NCI-H1417 (cell line): ENCODE data around the gene PPEF1.

Source experiments
- DNase-seq, 3 experiments: peaks; one replicate each; lab custom pipeline; 2025; lab: John Stamatoyannopoulos, UW

The PPEF1 gene, protein sequence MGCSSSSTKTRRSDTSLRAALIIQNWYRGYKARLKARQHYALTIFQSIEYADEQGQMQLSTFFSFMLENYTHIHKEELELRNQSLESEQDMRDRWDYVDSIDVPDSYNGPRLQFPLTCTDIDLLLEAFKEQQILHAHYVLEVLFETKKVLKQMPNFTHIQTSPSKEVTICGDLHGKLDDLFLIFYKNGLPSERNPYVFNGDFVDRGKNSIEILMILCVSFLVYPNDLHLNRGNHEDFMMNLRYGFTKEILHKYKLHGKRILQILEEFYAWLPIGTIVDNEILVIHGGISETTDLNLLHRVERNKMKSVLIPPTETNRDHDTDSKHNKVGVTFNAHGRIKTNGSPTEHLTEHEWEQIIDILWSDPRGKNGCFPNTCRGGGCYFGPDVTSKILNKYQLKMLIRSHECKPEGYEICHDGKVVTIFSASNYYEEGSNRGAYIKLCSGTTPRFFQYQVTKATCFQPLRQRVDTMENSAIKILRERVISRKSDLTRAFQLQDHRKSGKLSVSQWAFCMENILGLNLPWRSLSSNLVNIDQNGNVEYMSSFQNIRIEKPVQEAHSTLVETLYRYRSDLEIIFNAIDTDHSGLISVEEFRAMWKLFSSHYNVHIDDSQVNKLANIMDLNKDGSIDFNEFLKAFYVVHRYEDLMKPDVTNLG

DNA sequence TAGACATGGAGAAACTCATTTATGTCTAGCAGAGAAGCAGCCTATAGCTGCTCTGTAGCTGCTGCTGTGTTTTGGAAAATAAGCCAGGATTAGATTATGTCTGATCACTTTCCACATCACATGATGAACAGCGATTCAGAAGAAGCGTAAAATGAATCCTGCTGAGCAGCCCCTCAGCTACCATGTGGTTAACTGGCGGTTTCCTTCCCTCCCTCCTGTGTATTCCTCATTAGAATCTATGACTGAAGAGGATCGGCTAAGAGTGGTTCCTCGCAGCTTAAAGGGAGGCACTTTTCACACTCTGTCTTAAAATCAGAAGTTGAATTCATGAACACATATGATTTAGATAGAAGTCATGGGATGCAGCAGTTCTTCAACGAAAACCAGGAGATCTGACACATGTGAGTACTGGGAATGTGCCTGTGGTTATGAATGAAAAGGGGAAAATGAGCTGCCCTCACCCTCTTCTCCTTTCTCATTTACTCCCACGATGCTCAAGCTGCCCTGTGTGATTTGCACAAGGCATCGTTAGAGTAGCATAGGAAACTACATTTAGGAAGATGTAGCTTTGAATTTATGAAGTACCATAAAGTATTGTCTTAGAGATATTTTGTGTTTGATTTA, at the start of gene PPEF1:
PPEF1 (plus strand) TSS at position 220 of the 624 bp plus-strand sequence; CDS start at position 356, 136 bp downstream.
- peak in 2 of 3 experiments; percentile 18 to 58 for DNase-seq

DNA sequence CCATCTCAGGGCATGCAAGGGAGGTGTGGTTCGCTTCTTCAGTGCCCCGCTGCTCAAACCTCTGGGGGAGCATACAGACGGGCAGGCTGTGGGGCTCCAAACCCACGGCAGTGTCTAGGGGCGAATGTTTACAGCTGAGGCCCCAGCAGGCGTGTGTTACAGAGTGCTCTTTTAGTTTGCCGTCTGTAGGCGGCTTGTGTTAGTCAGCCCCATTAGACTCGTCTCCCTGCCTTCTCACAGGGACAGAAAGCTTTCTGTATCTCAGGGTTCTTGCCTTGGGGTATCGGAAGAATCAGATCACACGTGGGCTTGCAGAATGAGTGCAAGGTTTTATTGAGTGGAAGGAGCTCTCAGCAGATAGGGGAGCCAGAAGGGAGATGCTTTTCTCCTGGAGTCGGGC, 46.2 kb upstream of the PPEF1 start:
- no peak for DNase-seq

DNA sequence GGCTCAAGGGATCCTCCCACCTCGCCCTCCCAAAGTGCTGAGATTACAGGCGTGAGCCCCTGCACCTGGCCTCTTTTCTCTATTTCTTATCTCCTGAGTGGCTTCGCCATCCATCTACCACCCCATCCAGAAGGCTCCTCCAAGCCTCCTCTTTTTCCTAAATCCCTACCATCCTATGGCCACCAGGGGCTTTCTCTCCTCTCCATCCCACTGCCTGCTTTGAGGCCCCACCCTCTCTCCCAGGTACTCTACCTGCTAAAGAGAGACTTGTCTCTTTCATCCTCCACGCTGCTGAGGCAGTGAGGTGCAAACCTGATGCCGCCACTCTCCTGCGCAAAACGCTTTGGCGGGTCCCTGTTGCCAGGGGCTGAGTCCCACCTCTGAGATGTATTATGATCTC, 42.5 kb upstream of the PPEF1 start:
- no peak for DNase-seq

DNA sequence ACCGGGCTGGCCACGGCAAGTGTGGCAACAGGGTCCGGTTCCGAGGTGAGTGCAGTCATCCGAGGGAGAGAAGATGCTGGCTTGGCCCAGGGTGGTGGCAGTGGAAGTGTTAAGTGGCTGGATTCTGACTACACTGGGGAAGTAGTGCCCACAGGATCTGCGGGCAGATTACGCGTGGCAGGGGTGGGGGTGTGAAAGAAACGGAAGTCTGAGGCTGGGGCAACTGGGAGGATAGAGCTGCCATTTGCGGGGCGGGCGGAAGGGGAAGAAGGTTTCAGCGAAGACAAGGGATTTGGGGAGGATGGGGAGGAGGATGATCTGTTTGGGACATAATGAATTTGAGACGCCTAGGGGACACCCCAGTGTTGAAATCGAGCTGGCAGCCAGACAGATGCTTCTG, 40.8 kb upstream of the PPEF1 start:
- no peak for DNase-seq

DNA sequence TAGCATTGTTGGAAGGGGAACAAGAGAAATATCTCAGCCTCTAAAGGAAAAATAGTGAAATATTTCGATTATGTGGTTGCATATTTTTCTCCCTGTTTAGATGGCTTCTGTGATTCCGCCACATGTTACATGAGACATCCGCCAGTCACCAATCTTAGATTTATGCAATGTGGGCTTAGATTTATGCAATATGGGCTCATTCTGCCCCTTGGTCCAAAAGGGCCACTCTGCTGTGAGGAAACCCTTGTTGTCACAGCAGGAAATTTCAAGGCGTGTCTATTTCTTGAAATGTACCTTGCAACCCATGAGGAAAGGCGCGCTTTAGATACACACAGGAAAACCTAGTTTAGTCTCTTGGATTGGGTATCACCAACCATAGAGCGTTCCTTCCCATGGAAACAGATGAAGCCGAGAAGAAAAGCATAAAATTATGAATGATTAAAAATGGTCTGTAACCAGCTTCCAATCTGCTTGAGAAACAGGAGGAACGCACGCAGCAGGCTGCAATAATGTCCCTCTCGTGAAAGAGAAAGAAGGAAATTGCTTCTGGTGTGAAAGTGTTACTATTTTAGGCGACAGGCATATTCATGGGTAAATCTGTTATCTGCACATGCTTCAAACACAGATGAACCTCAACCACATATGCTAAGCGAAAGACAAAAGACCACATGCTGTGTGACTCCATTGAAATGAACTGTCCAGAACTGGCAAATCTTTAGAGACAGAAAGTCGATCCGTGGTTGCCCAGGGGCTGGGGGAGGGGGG, 39.2 kb upstream of the PPEF1 start:
- peak in 2 of 3 experiments; percentile 54 to 81 for DNase-seq

DNA sequence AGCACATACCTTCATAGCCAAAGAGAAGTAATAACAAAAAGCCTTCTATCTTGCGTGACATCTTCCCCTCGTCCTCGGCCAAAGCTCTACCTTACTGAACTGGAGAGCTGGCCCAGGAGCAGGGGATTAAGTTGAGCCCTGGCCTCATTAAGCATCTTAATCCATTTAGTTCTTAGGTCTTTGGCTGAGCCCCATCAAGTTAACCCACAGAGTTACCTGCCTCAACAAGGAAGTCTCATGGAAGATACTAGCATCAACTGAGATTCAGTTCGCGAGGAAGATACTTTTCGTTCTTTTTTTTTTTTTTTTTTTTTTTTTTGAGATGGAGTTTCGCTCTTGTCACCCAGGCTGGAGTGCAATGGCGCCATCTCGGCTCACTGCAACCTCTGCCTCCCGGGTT, 35.4 kb upstream of the PPEF1 start, which contains the start of gene RS1:
RS1 (minus strand) TSS at position 101 of the 400 bp plus-strand sequence; CDS start at position 61, 40 bp downstream.
- DNase-seq, result no peak

DNA sequence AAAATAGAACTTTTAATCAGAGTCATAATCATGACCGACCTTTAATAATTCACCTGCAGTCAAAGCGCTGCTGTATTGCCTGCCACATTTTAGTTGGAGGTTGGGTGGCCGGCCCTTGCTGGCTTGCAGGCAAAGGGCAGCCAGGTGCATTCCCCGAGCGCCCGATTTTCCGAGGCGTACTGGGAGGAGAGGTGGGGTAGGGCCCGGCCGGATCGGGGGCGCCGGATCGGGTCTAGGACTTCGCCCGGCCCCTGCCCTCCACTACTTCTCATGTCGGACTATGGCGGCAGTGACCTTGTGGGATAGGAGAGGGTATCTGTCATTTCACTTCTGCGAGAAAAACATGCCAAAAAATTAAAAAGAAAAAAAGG, 33.0 kb upstream of the PPEF1 start:
- DNase-seq, result no peak

DNA sequence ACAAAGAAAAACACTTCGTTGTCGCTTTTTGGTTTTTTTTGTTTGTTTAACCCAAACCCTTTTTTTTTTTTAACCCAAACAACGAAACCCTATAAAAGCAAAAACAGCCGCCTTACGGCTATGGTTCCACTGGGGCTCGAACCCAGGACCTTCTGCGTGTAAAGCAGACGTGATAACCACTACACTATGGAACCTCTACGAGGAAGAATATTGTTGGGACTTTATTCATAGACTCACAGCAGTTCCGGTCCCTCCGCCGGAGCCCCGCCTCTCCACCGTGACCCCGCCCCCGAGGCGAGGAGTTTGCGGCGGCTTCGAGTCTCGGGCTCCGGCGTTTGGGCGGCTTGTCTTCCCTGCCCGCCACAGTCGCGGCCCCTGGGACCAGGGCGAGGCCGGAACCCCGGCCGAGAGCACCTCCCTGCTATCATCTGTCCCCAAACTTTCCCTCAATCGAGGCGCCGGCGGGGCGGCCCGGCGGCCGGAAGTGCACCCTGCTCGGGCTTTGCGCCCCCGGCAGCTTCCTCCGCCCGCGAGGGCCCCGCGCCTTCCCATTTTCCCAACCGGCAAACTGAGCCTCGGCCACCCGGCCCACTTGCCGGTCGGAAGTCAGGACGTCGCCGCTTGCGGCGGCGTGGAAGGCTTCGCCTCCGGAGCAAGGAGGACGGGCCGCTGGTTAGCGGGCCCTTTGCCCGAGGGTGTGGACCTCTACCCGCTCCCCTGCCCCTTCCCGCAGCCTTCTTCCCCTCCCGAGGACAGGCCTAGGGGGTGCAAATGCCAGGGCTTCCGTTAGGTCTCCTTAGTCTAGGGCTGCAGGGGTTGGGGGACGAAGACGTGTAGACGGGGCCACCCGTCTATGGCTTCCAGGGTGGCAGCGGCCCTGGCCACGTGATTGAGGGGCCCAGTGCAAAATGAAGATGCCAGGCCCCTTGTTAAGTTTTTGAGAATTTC, 32.4 kb upstream of the PPEF1 start:
- peak; percentile 80 to 96 (median 88) for DNase-seq

DNA sequence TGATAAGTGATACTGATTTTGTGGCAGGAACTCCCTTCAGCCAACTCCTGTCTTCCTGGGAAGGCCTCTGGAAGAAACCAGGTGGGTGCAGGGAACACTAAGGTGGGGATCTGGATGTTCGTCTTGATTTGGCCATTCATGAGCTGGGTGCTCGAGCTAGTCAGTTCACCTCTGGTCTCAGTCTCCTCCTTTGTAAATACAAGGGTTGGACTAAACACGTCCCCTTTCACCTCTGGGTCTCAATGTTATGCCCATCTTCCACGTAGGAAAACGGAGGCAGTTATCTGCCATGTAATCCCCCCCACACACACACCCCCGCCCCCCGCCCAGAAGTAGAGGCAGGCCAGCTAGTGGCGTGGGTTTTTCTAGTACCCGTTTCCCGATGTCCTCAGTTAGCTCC, 31.4 kb upstream of the PPEF1 start:
- DNase-seq, result no peak

DNA sequence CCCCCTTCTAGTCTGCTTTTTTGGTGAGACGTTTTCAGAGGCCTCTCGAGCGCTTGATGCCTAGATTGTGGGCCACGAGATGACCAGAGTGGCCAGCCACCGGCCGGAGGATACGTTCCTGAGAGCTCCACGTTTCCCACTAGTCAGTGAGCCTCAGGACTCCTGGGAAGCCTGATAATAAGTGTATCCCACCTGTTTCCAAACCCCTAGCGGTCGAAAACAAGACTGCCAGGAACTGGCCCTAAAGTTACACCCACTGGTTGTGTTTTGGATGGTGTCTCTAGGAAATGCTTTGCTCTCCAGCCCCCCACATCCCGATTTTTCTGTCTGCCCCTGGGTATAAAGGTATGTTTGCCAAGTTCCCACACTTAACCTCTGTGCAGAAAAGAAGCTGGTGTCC, 31.0 kb upstream of the PPEF1 start:
- no peak for DNase-seq

DNA sequence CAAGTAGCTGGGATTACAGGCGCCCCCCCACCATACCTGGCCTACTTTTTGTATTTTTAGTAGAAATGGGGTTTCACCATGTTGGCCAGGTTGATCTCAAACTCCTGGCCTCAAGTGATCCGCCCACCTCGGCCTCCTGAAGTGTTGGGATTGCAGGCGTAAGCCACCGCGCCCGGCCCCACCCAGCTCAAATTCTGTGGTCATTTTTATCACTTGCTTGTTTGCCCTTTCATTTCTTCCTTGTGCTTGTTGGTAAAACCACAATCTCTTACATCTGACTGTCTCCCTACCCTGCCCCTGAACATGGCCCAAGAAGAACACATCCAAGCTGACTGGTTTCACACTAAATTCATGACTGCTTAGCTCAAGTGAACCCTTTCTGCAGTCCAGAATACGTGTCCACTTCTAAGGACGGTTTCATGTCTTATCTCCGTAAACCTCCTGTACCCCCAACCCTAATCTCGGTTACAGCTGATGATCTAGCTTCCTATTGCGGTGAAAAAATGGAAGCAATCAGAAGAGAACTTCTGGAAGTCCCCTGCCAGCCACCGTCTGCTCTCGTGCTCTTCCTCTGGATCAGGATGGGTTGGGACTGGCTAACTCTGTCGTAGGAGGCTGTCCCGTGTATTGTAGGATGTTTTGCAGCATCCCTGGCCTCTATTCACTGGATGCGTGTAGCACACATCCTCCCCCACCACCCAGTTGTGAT, 30.1 kb upstream of the PPEF1 start:
- DNase-seq, result no peak

DNA sequence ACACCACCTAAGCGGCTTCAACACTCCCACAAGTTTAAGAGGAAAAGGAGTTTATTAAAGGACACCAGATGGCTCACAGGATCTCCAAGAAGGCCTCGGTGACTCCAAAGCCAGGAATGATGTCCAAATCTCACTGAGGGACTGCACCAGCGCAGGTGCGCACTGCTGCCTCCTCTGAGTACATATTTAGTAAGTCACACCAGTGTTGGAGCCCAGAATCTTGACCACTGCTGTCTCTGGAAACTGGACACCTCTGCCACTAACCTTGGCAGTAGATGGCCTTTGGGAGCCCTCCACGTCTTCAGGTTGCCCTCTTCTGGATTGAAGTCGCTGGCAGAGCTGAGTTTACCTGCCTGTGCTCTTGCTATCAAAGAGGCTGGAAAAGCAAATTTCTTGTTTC, 25.4 kb upstream of the PPEF1 start:
- DNase-seq, result no peak

DNA sequence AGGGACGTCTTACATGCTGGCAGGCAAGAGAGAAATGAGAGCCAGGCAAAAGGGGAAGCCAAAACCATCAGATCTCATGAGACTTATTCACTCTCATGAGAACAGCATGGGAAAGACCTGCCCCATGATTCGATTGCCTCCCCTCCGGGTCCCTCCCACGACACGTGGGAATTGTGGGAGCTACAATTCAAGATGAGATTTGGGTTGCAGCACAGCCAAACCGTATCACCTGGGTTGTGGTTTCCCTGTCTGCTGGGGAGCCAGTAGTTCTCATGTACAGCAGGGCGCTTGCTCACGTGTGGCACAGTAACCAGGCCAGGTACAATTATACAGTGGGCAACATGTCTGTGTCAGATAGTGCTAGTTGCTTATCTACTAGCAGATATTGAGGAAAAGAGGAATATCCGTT, 24.5 kb upstream of the PPEF1 start:
- DNase-seq, result no peak

DNA sequence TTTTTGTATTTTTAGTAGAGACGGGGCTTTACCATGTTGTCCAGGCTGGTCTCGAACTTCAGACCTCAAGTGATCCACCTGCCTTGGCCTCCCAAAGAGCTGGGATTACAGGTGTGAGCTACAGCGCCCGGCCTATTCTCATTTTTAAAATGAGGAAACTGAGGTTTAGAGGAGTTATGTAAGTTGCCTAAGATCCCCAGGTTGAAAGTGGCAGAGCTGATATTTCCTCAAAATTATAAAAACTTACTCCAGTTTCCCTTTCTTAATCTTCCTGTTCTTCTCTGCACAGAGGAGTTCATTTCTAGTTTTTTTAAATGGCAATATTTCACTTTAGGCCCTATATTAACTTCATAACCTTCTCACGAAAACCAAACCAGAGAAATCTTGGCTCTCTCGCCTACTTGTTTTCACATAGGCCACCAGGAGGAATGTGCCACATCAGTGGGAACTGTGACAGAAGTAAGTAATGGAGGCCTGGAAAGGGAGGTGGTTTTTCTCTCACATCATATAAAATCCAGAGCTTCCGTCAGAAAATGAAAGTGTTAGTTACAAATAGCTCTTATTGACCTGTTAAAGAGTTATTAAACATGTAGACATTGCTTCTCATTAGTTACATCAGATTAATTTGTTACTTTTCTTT, 19.5 kb upstream of the PPEF1 start:
- no peak for DNase-seq

DNA sequence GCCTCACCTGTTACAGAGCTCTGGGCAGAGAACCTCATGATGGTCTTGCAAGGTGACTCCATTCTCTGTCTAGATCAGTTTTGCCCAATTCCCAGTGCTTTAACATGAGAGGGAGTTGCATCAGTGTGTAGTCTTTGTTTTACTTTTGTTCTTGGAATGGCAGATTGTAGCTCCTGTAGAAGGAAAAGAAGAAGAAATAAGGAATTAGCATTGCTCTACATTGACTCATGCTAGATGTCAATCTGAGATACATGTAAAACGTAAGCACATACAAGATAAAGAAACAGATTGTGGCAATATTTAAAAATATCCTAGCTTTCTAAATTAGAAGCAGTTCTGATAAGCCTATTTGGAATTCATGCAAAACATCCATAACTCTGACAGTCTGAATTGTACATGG, 16.0 kb upstream of the PPEF1 start:
- DNase-seq, result no peak

DNA sequence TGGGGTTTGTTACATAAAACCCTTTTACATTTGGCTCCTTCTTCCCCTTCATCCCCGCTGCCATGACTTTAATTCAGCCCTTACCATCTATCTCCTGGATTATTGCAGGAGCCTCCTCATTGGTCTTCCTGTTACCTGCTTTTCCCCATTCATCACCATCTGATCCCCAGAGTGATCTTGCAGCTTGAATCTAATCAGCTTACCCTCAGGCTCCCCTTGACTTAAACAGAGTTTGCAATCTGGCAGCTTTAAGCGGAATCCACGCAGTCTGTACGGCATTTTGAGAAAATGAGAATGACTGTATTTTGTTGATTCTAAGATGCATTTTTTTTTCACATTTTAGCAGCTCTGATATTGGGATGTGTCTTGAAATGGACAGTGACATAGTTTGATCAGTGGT, 14.9 kb upstream of the PPEF1 start:
- DNase-seq, result no peak

DNA sequence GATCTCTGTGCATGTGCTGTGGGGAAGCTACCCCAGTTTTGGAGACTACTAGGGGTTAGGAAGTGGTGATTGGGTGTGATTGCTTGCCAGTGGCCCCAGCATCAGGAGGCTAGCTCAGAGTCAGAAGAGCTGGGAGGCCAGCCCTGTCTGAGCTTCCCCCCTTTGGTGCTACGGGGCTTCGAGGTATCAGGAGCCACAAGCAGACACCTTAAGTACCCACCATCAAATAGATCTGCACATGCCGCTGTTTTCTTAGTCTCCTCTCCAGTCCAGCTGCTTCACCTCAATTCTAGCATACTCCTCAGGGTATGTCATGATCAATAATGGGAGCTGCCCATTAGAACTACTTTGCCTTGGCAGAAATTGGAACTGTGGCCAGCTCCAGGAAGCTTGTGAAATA, 10.8 kb upstream of the PPEF1 start:
- DNase-seq, result no peak

DNA sequence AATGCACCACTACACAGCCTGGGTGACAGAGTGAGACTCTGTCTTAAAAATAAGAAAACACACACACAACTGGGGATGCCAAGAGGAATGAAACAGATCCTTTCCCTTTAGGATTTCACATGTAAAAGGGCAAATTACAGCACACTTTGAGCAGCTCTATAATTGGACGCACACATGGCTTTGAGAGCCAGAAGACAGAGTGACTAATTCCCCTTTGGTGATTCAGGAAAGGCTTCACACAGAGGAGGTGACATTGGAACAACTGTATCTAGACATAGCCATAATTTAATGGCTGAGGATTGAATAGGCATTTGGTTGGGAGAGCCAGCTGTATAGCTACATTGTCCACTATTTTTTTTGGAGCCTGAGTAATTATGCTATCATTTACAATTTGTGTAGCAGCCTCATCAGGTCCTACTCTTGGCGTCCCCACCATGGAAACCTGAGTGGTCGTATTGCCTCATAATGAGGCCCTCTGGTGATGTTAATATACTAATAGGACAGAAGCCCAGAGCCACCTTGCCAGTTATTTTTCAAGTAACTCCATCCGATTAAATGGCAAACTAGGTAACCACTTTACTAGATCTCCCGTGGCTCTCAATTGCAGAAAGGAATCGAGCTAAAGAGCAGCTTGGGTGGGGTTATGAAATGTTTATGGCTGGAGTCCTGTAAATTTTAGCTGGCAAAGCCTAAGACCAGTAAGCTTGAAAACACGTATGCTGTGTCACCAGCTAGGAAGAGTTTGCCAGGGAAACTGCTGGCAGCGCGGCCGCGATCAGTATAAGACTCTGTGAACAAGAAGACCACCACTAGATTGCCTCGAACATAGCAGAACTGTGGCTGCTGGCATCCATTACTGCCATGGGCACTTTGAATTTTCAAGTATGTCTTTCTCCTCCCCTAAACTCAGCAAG, 8.5 kb upstream of the PPEF1 start:
- DNase-seq, result peak in 2 of 3 experiments; percentile 17 to 73
